Measurements from ENCODE around the gene EXO1. TPM values are rescaled to one million over a fixed set of nuclear protein-coding genes. Genes with fewer than 3 reads are reported as not detected.
"Not testable (repeated sequence)": the region's sequence is repeated elsewhere in the genome, so short reads cannot be mapped to it uniquely, and the experiment has no call there.

EXO1 gene
- 10 to 100 TPM; 29.0 to 32.7 TPM for total RNA-seq

DNA sequence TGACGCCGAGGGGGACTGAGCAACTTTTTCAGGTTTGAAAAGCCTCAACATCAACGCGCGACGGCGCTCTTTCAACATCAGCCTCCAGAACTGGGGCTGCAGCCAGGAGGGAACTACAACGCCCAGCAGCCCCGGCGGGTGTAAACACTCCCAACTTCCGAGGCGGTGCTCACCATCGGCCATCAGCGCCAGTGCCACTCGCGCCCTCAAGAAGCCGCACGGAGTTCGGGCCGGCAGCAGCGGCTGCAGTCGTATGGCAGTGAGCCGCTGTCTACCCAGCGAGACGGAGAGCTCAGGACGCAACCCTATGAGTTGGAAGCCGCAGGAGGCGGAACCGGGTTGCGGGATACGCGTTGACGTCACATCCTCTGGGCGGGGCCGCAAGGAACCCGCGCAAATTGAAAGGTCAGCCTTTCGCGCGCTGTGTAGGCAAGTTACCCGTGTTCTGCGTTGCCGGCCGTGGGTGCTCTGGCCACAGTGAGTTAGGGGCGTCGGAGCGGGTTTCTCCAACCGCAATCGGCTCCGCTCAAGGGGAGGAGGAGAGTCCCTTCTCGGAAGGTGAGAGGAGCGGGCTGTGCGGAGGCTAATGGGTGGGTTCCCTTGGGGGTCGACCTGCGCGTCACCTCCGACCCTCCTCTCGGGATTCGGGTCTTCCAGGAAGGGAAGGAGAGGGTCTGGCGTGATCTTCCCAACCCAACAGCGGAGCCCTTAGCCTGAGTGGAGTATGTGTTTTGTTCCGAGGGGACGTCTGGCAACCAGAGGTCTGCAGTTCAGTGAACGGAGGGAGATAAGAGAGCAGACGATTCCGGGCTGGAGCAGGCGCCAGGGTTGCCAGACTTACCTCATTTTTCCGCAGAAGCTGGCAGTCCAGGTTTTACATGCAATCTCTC lies at the start of gene EXO1:
Gene EXO1 (plus strand): TSS at position 409 of the 890 bp plus-strand sequence. CDS start 2,222 bp downstream, outside the sequence.
- ATAC-seq (ENCODE audit: low read depth), result peak; percentile 96
- Mint-ChIP-seq H3K27me3 (no peaks in the 10 kb centered on the region), H3K9me3 (no peaks in the 10 kb centered on the region), H3K27ac (peak within 1 kb of the TSS; percentile 99), H3K36me3 (peaks cover 12% of the 10 kb centered on the region), H3K4me1 (peaks cover 23% of the 10 kb centered on the region), H3K4me3 (peak within 1 kb of the TSS; percentile 97)
- peak; percentile 93 for DNase-seq
- POLR2A ChIA-PET, result interaction anchor here (1.0 to 1.6 kb wide), 4 partner anchors 18 to 237 kb away, joined by 3 to 11 read pairs (median 3); partner anchors contain the start of genes CHML and OPN3

DNA sequence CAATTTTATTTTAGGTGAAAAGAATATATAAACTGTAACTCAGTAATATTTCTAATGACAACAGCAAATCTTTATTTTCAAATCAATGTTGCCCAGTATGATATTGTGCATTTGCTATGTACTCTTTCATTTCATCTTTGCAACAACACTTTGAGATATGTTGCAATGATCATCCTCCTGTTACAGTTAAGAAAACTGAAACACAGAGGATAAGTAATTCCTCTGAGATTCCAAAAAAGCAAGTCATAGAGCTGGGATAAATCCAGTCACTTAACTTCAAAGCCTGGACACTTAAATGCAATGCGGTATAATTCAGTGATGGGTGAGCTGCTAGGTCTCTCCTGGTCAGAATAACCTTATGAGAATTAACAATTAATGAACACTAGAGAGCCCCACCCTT lies 48.6 kb upstream of the EXO1 start:
- Mint-ChIP-seq H3K36me3 (no peaks in the 10 kb centered on the region), H3K27ac (no peak overlapping the region), H3K9me3 (no peaks in the 10 kb centered on the region), H3K4me1 (no peaks in the 10 kb centered on the region), H3K4me3 (no peak overlapping the region), H3K27me3 (peaks cover 6% of the 10 kb centered on the region)
- ATAC-seq (ENCODE audit: low read depth) (no peak), DNase-seq (no peak)
- POLR2A ChIA-PET, result no interaction called here

DNA sequence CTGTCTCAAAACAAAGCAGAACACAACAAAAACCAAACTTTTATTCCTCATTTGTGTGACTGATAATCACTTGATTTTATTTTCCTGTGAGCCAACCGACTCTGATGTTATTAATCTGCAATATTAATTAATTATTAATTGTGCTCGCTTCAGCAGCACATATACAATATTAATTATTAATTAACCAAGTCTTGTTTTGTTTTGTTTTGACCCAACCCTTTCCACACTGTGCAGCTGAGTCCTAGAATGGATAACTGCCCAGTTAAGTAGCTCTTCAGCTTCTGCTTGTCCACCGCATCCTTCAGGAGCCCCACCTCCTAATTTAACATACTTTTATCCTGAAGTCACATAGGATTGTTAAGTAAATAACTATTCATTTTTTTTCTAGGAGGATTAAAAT lies 47.4 kb upstream of the EXO1 start:
- POLR2A ChIA-PET, result no interaction called here
- H3K9me3 Mint-ChIP-seq, result no peaks in the 10 kb centered on the region
- no peaks in the 10 kb centered on the region for H3K4me1 Mint-ChIP-seq
- no peaks in the 10 kb centered on the region for H3K36me3 Mint-ChIP-seq
- H3K4me3 Mint-ChIP-seq, result no peak overlapping the region
- H3K27me3 Mint-ChIP-seq, result peaks cover 6% of the 10 kb centered on the region
- no peak overlapping the region for H3K27ac Mint-ChIP-seq
- DNase-seq, result no peak
- ATAC-seq (ENCODE audit: low read depth), result no peak

DNA sequence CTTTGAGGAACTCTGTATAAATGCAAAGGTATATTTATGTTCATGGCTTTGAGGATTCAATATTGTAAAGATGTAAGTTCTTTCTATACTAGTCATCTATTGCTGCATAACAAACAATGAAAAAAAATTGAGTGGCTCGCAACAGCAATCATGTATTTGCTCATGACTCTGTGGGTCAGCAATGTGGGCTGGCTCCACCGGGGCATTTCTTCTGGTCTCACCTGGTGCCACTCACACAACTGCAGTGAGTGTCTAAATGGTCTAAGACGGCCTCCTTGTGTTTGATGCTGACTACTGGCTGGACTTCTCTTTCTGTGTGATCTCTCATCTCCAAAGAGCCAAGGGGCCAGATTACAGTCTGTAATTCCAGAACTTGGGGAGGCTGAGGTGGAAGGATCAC lies 45.1 kb upstream of the EXO1 start:
- no peaks in the 10 kb centered on the region for H3K4me1 Mint-ChIP-seq
- no peak overlapping the region for H3K27ac Mint-ChIP-seq
- H3K36me3 Mint-ChIP-seq, result no peaks in the 10 kb centered on the region
- no peaks in the 10 kb centered on the region for H3K9me3 Mint-ChIP-seq
- POLR2A ChIA-PET, result no interaction called here
- ATAC-seq (ENCODE audit: low read depth) (no peak), DNase-seq (no peak)
- peaks cover 6% of the 10 kb centered on the region for H3K27me3 Mint-ChIP-seq
- no peak overlapping the region for H3K4me3 Mint-ChIP-seq

DNA sequence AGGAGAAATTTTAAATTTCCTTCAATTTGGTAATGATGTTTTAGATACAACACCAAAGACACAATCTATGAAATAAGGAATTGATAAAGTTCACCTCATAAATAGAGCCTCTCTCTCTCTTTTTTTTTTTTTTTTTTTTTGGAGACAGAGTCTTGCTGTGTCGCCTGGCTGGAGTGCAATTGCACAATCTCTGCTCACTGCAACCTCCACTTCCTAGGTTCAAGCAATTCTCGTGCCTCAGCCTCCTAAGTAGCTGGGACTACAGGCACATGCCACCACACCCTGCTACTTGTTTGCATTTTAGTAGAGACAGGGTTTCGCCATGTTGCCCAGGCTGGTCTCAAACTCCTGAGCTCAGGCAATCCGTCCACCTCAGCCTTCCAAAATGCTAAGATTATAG lies 43.3 kb upstream of the EXO1 start:
- H3K9me3 Mint-ChIP-seq; POLR2A ChIA-PET; H3K36me3 Mint-ChIP-seq; ATAC-seq (ENCODE audit: low read depth); H3K27me3 Mint-ChIP-seq; DNase-seq; H3K4me3 Mint-ChIP-seq; H3K27ac Mint-ChIP-seq; H3K4me1 Mint-ChIP-seq: not testable (repeated sequence)

DNA sequence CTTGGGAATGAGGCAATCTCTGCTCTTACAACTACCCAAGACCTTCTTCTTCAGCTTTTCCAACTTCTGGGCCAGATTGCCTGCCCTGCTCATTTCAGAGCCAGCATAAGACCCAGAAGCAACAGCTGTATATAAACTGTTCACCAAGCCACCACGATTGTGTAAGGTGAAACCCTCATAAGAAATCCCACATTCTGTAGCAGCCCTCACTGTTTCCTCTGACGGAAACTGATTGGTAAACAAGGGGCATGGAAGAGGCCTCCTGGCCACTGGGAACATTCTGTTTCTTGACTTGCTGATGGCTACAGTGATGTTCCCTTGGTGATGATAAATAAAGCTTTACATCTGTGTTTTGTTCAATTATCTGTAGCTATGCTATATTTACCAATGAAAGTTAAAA lies 39.7 kb upstream of the EXO1 start:
- Mint-ChIP-seq H3K27me3 (peaks cover 3% of the 10 kb centered on the region), H3K27ac (no peak overlapping the region), H3K9me3 (no peaks in the 10 kb centered on the region), H3K4me1 (no peaks in the 10 kb centered on the region), H3K36me3 (no peaks in the 10 kb centered on the region), H3K4me3 (no peak overlapping the region)
- POLR2A ChIA-PET, result no interaction called here
- DNase-seq (no peak), ATAC-seq (ENCODE audit: low read depth) (no peak)

DNA sequence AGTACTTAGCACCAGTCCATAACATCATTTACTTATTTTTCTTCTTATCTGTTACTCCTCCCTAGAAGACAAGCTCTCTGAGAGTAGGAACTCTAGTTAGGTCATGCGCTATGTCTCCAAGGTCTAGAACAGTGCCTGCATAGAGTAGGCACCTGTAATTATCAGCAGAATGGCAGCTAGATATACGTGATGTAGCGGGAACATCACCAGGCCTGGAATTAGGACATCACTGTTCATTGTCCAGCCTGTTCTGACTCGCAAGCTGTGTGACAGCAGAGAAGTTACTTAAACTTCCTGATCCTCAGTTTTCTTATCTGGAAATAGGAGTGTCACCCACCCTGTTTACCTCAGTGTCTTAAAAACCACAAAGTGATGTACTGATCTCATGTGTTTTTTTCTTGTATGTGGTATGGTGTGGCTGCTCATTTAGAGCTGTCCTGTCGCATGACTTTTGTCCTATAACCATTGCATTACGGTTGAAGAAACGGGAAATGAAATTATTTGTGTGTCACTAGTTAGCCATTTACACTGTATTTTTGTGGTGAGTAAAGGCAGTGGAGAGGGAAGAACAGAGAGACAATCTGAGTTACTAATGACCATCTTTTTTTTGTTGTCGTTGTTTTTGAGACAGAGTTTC lies 37.1 kb upstream of the EXO1 start:
- DNase-seq, result no peak
- H3K36me3 Mint-ChIP-seq, result no peaks in the 10 kb centered on the region
- H3K27me3 Mint-ChIP-seq, result peaks cover 3% of the 10 kb centered on the region
- no peak overlapping the region for H3K27ac Mint-ChIP-seq
- no peak overlapping the region for H3K4me3 Mint-ChIP-seq
- POLR2A ChIA-PET, result no interaction called here
- H3K4me1 Mint-ChIP-seq, result no peaks in the 10 kb centered on the region
- no peaks in the 10 kb centered on the region for H3K9me3 Mint-ChIP-seq
- no peak for ATAC-seq (ENCODE audit: low read depth)

DNA sequence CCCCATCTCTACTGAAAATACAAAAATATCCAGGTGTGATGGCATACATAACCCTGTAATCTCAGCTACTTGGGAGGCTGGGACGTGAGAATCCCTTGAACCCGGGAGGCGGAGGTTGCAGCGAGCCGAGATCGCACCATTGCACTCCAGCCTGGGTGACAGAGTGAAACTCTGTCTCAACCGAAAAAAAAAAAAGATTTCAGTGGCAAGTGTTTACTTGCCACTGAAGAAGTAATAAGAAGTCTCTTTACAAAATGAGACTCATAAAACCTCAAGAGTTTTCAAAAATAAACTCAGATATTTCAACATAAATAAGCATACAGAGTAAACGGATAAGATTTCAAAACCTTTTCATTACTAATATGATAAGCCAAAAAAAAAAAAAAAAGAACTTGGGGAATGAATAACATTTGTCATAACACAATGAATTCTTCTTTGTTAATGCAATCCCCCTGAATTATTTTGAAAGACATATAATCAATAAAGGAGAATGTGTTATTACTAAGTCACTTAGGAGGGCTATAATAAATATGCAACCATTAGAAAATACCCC lies 34.2 kb upstream of the EXO1 start:
- H3K4me3 Mint-ChIP-seq, result no peak overlapping the region
- no peaks in the 10 kb centered on the region for H3K4me1 Mint-ChIP-seq
- POLR2A ChIA-PET, result no interaction called here
- H3K9me3 Mint-ChIP-seq, result no peaks in the 10 kb centered on the region
- H3K27ac Mint-ChIP-seq, result no peak overlapping the region
- no peaks in the 10 kb centered on the region for H3K36me3 Mint-ChIP-seq
- ATAC-seq (ENCODE audit: low read depth), result no peak
- DNase-seq, result no peak
- peaks cover 7% of the 10 kb centered on the region for H3K27me3 Mint-ChIP-seq

DNA sequence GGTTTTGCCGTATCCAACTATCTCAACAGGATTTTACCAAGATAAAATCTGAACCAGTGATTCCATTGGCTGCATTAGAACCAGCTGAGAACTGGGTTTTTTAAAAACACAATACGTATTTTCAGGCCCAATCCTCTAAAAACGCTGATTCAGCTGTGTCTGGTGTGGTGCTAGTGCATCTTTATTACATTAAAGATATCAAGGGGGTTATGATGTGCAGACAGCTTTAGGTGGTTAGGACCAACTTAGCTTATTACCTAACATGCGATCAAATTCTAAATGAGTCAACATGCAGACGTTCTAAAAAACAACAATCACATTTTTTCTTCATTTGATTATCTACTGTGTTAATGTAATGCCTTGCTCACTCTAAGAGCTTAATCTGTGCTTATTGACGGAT lies 32.0 kb upstream of the EXO1 start:
- ATAC-seq (ENCODE audit: low read depth), result no peak
- Mint-ChIP-seq H3K27ac (no peak overlapping the region), H3K36me3 (no peaks in the 10 kb centered on the region), H3K9me3 (no peaks in the 10 kb centered on the region), H3K27me3 (peaks cover 4% of the 10 kb centered on the region), H3K4me1 (no peaks in the 10 kb centered on the region), H3K4me3 (no peak overlapping the region)
- POLR2A ChIA-PET, result no interaction called here
- no peak for DNase-seq

DNA sequence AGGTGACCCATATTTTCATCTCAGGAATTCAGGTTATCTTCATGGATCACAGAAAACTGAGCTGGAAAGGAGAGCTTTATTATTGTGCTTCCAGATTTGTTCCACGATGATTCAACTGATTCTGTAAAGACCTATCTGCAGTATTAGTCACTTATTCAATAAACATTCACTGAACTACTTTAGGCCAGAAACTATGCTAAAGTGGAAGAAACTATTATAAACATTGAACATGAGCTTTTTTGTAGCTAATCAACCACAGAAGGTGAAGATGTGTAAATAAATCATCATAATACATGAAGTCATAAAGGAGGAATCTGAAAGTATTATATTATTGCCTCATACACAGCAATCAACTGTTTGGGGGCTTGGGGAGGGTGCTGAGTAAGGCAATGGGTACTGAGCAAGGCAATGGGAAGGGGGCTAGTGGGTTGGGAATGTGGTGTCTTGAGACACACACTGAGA lies 30.6 kb upstream of the EXO1 start:
- POLR2A ChIA-PET, result no interaction called here
- DNase-seq, result no peak
- no peaks in the 10 kb centered on the region for H3K36me3 Mint-ChIP-seq
- peaks cover 4% of the 10 kb centered on the region for H3K27me3 Mint-ChIP-seq
- no peak for ATAC-seq (ENCODE audit: low read depth)
- H3K4me3 Mint-ChIP-seq, result no peak overlapping the region
- no peaks in the 10 kb centered on the region for H3K9me3 Mint-ChIP-seq
- H3K4me1 Mint-ChIP-seq, result no peaks in the 10 kb centered on the region
- no peak overlapping the region for H3K27ac Mint-ChIP-seq

DNA sequence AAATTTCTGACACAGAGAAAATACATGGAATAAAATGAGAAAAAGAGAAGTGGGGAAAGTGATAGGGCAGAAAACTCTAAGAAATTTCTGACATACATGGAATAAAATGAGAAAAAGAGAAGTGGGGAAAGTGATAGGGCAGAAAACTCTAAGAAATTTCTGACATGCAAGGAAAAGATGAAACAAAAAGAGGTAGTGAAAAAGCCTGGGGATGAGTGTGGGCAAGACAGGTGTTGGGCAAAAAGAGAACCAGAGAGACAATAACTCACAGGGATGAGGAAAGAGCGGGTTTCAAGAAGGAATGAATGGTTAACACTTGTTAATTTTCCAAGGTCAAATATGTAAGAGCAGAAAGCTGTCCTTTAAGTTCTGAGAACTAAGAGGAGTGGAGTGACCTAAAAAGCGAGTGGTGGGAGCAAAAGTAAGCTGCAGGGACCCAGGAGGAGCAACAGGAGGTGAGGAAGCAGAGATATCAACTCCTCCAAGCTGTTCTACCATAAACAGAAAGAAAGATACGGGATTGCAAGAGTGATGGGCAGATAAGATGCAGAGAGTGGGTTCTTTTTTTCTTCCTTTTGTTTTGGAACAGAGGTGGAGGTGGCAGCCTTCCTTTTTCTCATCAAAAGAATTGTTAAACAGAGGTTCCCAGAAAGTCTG lies 29.9 kb upstream of the EXO1 start:
- POLR2A ChIA-PET, result no interaction called here
- H3K9me3 Mint-ChIP-seq, result no peaks in the 10 kb centered on the region
- ATAC-seq (ENCODE audit: low read depth), result no peak
- no peaks in the 10 kb centered on the region for H3K4me1 Mint-ChIP-seq
- no peak overlapping the region for H3K4me3 Mint-ChIP-seq
- H3K27me3 Mint-ChIP-seq, result peaks cover 4% of the 10 kb centered on the region
- no peak for DNase-seq
- no peak overlapping the region for H3K27ac Mint-ChIP-seq
- no peaks in the 10 kb centered on the region for H3K36me3 Mint-ChIP-seq

DNA sequence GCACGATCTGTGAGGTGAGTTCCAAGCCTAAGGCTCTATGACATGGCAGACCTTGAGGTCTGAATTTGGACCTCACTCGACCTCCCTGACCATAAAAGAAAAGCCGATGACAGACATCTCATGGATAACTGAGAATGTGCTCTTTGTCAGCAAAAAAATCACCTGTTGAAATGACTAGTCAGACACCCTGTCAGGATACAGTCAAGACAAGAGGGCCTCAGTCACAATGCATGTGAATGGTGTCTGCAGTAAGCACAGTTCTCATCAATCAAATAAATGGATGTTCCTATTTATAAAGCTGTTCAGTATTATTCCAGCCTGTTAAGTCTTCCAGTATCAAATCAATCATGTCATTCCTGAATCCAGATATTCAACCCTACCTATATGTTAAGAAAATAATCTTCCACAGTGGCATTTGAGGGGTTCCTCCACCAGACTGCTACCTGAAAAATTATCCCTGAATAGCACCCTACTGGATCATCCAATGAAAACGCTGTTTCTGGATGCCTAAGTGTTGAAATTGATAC lies 28.6 kb upstream of the EXO1 start:
- ATAC-seq (ENCODE audit: low read depth) (no peak), DNase-seq (no peak)
- H3K27me3 Mint-ChIP-seq, result peaks cover 4% of the 10 kb centered on the region
- H3K36me3 Mint-ChIP-seq, result no peaks in the 10 kb centered on the region
- POLR2A ChIA-PET, result no interaction called here
- no peaks in the 10 kb centered on the region for H3K9me3 Mint-ChIP-seq
- H3K4me3 Mint-ChIP-seq, result no peak overlapping the region
- no peaks in the 10 kb centered on the region for H3K4me1 Mint-ChIP-seq
- no peak overlapping the region for H3K27ac Mint-ChIP-seq

DNA sequence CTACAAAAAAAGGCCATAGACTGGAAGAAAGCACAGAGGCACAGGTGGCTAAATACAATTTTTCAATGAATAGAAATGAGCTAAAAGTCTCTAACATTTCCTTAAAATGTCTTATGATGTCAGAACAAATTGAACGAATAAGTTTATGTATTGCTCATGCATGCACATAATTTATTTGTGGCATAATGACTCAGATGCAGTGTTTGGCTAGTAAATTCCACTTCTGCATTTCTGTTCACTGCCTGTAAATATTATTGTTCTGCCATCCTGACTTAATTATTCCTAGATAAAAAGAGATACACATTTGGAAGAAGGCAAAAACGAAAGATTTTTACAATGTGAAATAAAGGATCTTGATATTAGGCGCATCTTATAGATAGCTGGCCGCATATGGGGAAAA lies 26.6 kb upstream of the EXO1 start:
- DNase-seq (no peak), ATAC-seq (ENCODE audit: low read depth) (no peak)
- Mint-ChIP-seq H3K36me3 (no peaks in the 10 kb centered on the region), H3K27ac (no peak overlapping the region), H3K4me3 (no peak overlapping the region), H3K9me3 (no peaks in the 10 kb centered on the region), H3K27me3 (peaks cover 4% of the 10 kb centered on the region), H3K4me1 (no peaks in the 10 kb centered on the region)
- POLR2A ChIA-PET, result no interaction called here

Measured in activated naive CD8-positive, alpha-beta T cell treated with anti-CD3 and anti-CD28 coated beads, Interleukin-2, amount 10 ng/mL, durations not matched to agents 7 days and 5 days (primary cell).